ENCODE measurements around the gene PNPLA3.

Gene PNPLA3

GRCh38 chr22:43924877-43925276 lies 1.3 kb downstream of the PNPLA3 start:
- TF ChIP-seq CTCF (IDR thresholded peaks at IDR 0.05; ENCODE audit: low read depth, low read length, missing control alignments): no peak
- DNase-seq (ENCODE audit: low read depth): no peak
- H3K4me3 ChIP-seq (ENCODE audit: low read depth, low read length): no peak overlapping the region

- TF ChIP-seq CTCF (IDR thresholded peaks at IDR 0.05; ENCODE audit: low read depth, low read length, missing control alignments): no peak
- no peak overlapping the region for H3K4me3 ChIP-seq (ENCODE audit: low read depth, low read length)
- no peak for DNase-seq (ENCODE audit: low read depth)
These were observed 2.1 kb downstream of the PNPLA3 start for GRCh38 chr22:43925433-43926348.

- no peak for DNase-seq (ENCODE audit: low read depth)
- no peak overlapping the region for H3K4me3 ChIP-seq (ENCODE audit: low read depth, low read length)
- no peak for TF ChIP-seq CTCF (IDR thresholded peaks at IDR 0.05; ENCODE audit: low read depth, low read length, missing control alignments)
These were observed 2.7 kb downstream of the PNPLA3 start for GRCh38 chr22:43926349-43926710.

- no peak for DNase-seq (ENCODE audit: low read depth)
- H3K4me3 ChIP-seq (ENCODE audit: low read depth, low read length): no peak overlapping the region
- no peak for TF ChIP-seq CTCF (IDR thresholded peaks at IDR 0.05; ENCODE audit: low read depth, low read length, missing control alignments)
These were observed 4.9 kb downstream of the PNPLA3 start for GRCh38 chr22:43928468-43928867.

- TF ChIP-seq CTCF (IDR thresholded peaks at IDR 0.05; ENCODE audit: low read depth, low read length, missing control alignments): no peak
- no peak for DNase-seq (ENCODE audit: low read depth)
- no peak overlapping the region for H3K4me3 ChIP-seq (ENCODE audit: low read depth, low read length)
These were observed 5.3 kb downstream of the PNPLA3 start for GRCh38 chr22:43928908-43929307.

GRCh38 chr22:43931771-43932170 lies 8.2 kb downstream of the PNPLA3 start:
- no peak for TF ChIP-seq CTCF (IDR thresholded peaks at IDR 0.05; ENCODE audit: low read depth, low read length, missing control alignments)
- H3K4me3 ChIP-seq (ENCODE audit: low read depth, low read length): no peak overlapping the region
- no peak for DNase-seq (ENCODE audit: low read depth)

GRCh38 chr22:43941449-43941848 lies 17.8 kb downstream of the PNPLA3 start:
- TF ChIP-seq CTCF (IDR thresholded peaks at IDR 0.05; ENCODE audit: low read depth, low read length, missing control alignments): no peak
- DNase-seq (ENCODE audit: low read depth): no peak

More at GRCh38 chr22:43941449-43941848, 17.8 kb downstream of the PNPLA3 start:
- no peak overlapping the region for H3K4me3 ChIP-seq (ENCODE audit: low read depth, low read length)
